GM18873 (cell line): Measurements from ENCODE around the gene DIDO1.

Experiments used
- ATAC-seq: cut with Tn5 transposase; IDR thresholded peaks from one replicate; pipeline ENCODE4 v1.9.1; 2021; ENCODE audit warnings: mild to moderate bottlenecking, moderate library complexity, moderate number of reproducible peaks; ENCODE audit not compliant: unreplicated experiment, low FRiP score

Gene DIDO1

GRCh38 chr20:62840244-62841197 is 85.8 kb downstream of the DIDO1 start:
- ATAC-seq, result no peak

GRCh38 chr20:62839816-62840215 is 86.5 kb downstream of the DIDO1 start:
- no peak for ATAC-seq

GRCh38 chr20:62839261-62839660 is 87.0 kb downstream of the DIDO1 start:
- no peak for ATAC-seq

GRCh38 chr20:62838128-62838891 is 88.0 kb downstream of the DIDO1 start:
- no peak for ATAC-seq

- no peak for ATAC-seq
Observed at GRCh38 chr20:62837790-62838127, 88.5 kb downstream of the DIDO1 start.

- no peak for ATAC-seq
Observed at GRCh38 chr20:62836967-62837490, 89.3 kb downstream of the DIDO1 start.

GRCh38 chr20:62835931-62836861 is 90.1 kb downstream of the DIDO1 start:
- no peak for ATAC-seq

- no peak for ATAC-seq
Observed at GRCh38 chr20:62834967-62835730, 91.2 kb downstream of the DIDO1 start.

GRCh38 chr20:62832951-62833391 is 93.3 kb downstream of the DIDO1 start:
- no peak for ATAC-seq

- ATAC-seq, result no peak
Observed at GRCh38 chr20:62832212-62832922, 93.9 kb downstream of the DIDO1 start.

- ATAC-seq, result no peak
Observed at GRCh38 chr20:62831854-62832211, 94.5 kb downstream of the DIDO1 start.

GRCh38 chr20:62831361-62831788 is 94.9 kb downstream of the DIDO1 start:
- no peak for ATAC-seq

GRCh38 chr20:62830821-62831220 is 95.5 kb downstream of the DIDO1 start:
- ATAC-seq, result no peak

- ATAC-seq, result no peak
Observed at GRCh38 chr20:62830251-62830650, 96.1 kb downstream of the DIDO1 start.

GRCh38 chr20:62829231-62830230 is 96.8 kb downstream of the DIDO1 start:
- no peak for ATAC-seq

- no peak for ATAC-seq
Observed at GRCh38 chr20:62828511-62829230, 97.6 kb downstream of the DIDO1 start.

GRCh38 chr20:62828051-62828450 is 98.3 kb downstream of the DIDO1 start:
- no peak for ATAC-seq
